Skeletal muscle tissue (tissue), 4 donors: ENCODE results near the gene SCRG1. TPM values are rescaled to one million over a fixed set of nuclear protein-coding genes. Genes with fewer than 3 reads are reported as not detected.
A peak's percentile ranks its signal among the peaks of the same experiment; 100 is the strongest.

Experiments
- H3K27ac ChIP-seq: one replicate; pipeline ENCODE4 v1.7.0; 2013; ENCODE audit warnings: mild to moderate bottlenecking, low read depth, low read length, inconsistent platforms
- H3K27me3 ChIP-seq, 3 donors: one replicate each; pipeline ENCODE4 v1.7.0; 2013; ENCODE audit warnings: low read length in 3 of 3; ENCODE audit not compliant: control insufficient read depth in 3 of 3, insufficient read depth in 3 of 3
- H3K36me3 ChIP-seq, 3 donors: one replicate each; pipeline ENCODE4 v1.7.0; 2013; ENCODE audit warnings: low read length in 3 of 3; ENCODE audit not compliant: control insufficient read depth in 3 of 3, insufficient read depth in 3 of 3
- H3K4me1 ChIP-seq, 3 donors: one replicate each; pipeline ENCODE4 v1.7.0; 2013; ENCODE audit warnings: low read length in 3 of 3, mild to moderate bottlenecking in 3 of 3; ENCODE audit not compliant: control insufficient read depth in 3 of 3, insufficient read depth in 3 of 3
- H3K4me3 ChIP-seq, 3 donors: one replicate each; pipeline ENCODE4 v1.7.0; 2013; ENCODE audit warnings: low read length in 3 of 3
- H3K9ac ChIP-seq, 3 donors: one replicate each; pipeline ENCODE4 v1.7.0; 2013; ENCODE audit warnings: low read length in 3 of 3, mild to moderate bottlenecking in 3 of 3, moderate library complexity in 2 of 3, low read depth in 1 of 3
- H3K9me3 ChIP-seq, 3 donors: one replicate each; pipeline ENCODE4 v1.7.0; 2013; ENCODE audit warnings: low read length in 3 of 3; ENCODE audit not compliant: control insufficient read depth in 3 of 3
- total RNA-seq: library from RNA; depleted of rRNA; stranded (reverse); fragments of >200 nt; gene quantifications from one replicate; pipeline ENCODE4 v1.2.3, GENCODE V29; 2014
- donor health status: Osteomylitis.

Gene SCRG1
- total RNA-seq, 1 donor from 2014 or later = 1.0 TPM

GRCh38 chr4:173432430-173432829 lies 33.5 kb upstream of the SCRG1 start:
- H3K27me3 ChIP-seq = no peaks in the 10 kb centered on the region
- no peak overlapping the region for H3K27ac ChIP-seq
- no peaks in the 10 kb centered on the region for H3K4me1 ChIP-seq
- H3K4me3 ChIP-seq = no peak overlapping the region
- H3K9me3 ChIP-seq = no peaks in the 10 kb centered on the region
- no peak overlapping the region for H3K9ac ChIP-seq
- H3K36me3 ChIP-seq = no peaks in the 10 kb centered on the region

DNA sequence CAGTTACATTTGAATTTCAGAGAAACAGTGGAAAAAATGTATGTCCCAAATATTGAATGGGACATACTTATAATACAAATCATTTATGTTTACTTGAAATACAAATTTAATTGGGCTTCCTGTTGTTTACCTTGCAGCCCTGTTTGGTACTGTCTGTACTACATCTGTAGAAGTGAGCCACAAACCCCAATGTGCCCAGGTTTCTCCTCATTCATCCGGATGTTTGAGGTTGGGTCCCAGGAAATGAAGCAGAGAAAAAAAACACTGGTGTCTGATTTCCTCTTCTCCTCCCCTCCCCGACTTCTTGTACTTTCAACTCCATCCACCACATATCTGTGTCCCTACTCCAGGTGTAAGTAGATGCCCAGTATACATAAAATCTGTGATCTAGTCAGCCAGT lies 27.1 kb upstream of the SCRG1 start:
- H3K4me1 ChIP-seq = peaks cover 0 to 4% (median 0%) of the 10 kb centered on the region in 3 donors
- no peaks in the 10 kb centered on the region for H3K36me3 ChIP-seq
- no peak overlapping the region for H3K27ac ChIP-seq
- no peaks in the 10 kb centered on the region for H3K9me3 ChIP-seq
- no peak overlapping the region for H3K9ac ChIP-seq
- H3K27me3 ChIP-seq = no peaks in the 10 kb centered on the region
- no peak overlapping the region for H3K4me3 ChIP-seq

DNA sequence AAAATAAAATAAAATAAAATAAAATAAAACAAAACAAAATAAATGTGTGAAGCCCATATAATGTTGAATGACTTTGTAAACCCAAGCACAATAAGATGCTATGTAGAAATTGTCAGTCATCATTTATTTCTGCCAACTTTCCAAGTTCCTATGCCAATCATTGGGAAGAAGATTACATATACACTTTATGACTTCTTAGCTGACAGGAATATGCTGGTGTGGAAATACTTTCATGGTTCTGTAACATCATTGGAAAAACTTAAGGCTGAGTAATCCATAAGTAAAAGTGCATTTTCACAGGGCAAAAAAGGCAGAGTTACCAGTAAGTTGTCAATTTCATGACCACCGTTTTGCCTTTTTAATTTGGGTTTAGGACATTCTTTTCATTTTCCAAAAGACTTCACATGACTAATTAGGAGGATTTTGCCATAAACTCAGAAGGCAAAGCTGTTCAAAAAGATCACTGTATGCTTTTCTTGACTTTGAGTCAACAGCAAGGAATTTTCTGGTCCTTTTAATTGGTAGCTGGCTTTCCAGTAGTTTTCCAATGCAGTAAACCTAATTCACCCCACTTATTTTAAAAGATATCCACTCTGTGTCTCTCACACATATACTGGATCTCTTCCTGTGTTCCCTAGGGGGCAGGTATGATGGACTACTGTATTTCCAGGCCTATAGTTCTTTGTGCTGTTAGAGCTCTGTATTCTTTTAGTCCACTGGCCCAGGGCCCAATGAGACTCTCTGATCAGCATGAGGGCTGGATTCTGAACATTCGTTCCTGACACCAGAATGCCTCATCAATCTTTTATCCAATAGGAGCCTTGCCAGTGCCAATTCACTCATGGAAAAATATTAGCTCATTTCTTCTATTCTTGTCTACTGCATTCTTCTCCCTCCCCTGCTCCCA lies 26.2 kb upstream of the SCRG1 start:
- Histone ChIP-seq H3K9me3 (no peaks in the 10 kb centered on the region), H3K27ac (no peak overlapping the region), H3K36me3 (no peaks in the 10 kb centered on the region), H3K4me3 (no peak overlapping the region), H3K27me3 (no peaks in the 10 kb centered on the region), H3K4me1 (peaks cover 0 to 4% (median 0%) of the 10 kb centered on the region in 3 donors), H3K9ac (no peak overlapping the region)

DNA sequence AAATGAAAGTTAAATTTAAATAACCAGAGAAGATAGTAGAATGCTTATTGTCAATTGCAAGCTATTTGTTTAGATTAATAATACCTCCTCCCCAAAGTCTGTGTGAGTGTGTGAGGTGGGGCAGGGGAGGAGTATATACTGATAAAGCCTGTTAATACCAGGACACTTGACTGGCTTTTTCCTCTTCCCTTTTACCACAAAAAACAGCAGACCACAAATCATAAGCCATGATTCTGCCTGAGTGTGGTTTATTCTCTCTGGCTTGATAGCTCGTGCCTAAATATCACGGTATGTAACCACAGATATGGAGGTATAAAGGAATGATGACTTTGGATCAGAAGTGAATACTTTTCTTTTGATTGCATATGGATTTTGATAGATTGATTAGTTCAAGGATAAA lies 21.9 kb upstream of the SCRG1 start:
- no peaks in the 10 kb centered on the region for H3K36me3 ChIP-seq
- no peak overlapping the region for H3K9ac ChIP-seq
- H3K27ac ChIP-seq = no peak overlapping the region
- peaks cover 0 to 4% (median 0%) of the 10 kb centered on the region in 3 donors for H3K4me1 ChIP-seq
- H3K4me3 ChIP-seq = no peak overlapping the region
- no peaks in the 10 kb centered on the region for H3K27me3 ChIP-seq
- no peaks in the 10 kb centered on the region for H3K9me3 ChIP-seq

GRCh38 chr4:173420324-173420752 lies 21.4 kb upstream of the SCRG1 start:
- Histone ChIP-seq H3K4me3 (no peak overlapping the region), H3K27me3 (no peaks in the 10 kb centered on the region), H3K27ac (no peak overlapping the region), H3K36me3 (no peaks in the 10 kb centered on the region), H3K9ac (no peak overlapping the region), H3K9me3 (no peaks in the 10 kb centered on the region), H3K4me1 (no peaks in the 10 kb centered on the region)

DNA sequence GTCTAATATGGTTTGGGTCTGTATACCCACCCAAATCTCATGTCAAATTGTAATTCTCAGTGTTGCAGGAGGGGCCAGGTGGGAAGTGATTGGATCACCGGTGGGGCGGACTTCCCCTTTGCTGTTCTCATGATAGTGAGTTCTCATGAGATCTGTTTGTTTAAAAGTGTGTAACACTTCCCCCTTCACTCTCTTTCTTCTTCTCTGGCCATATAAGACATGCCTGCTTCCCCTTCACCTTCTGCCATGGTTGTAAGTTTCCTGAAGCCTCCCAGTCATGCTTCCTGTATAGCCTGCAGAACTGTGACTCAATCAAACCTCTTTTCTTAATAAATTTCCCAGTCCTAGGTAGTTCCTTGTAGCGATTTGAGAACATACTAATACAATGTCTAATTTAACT lies 19.7 kb upstream of the SCRG1 start:
- no peaks in the 10 kb centered on the region for H3K27me3 ChIP-seq
- H3K4me1 ChIP-seq = no peaks in the 10 kb centered on the region
- H3K9ac ChIP-seq = no peak overlapping the region
- H3K4me3 ChIP-seq = no peak overlapping the region
- H3K9me3 ChIP-seq = no peaks in the 10 kb centered on the region
- no peak overlapping the region for H3K27ac ChIP-seq
- no peaks in the 10 kb centered on the region for H3K36me3 ChIP-seq

DNA sequence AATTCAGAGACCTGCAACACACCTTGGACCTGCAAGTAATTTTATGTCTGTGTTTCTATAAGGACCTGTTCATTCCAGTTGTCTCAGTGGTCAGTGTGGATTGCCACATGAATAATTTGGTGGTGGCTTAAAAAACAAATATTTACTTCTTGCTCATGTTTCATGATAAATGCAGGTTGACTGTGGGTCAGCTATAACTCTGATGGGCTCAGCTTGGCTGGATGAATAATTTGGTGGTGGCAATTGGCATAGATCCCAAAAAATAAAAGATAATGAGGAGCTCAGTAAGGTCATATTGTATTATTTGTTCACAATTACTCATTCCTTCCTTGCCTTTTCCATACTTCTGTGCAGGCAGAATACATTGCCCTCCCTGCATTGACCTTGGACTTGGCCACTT lies 18.9 kb upstream of the SCRG1 start:
- Histone ChIP-seq H3K9ac (no peak overlapping the region), H3K27ac (no peak overlapping the region), H3K27me3 (no peaks in the 10 kb centered on the region), H3K9me3 (no peaks in the 10 kb centered on the region), H3K4me1 (no peaks in the 10 kb centered on the region), H3K4me3 (no peak overlapping the region), H3K36me3 (no peaks in the 10 kb centered on the region)

- Histone ChIP-seq H3K36me3 (no peaks in the 10 kb centered on the region), H3K9ac (no peak overlapping the region), H3K27ac (peak overlapping the region; percentile 10), H3K4me1 (no peaks in the 10 kb centered on the region), H3K4me3 (no peak overlapping the region), H3K27me3 (no peaks in the 10 kb centered on the region), H3K9me3 (no peaks in the 10 kb centered on the region)
Measured at GRCh38 chr4:173415885-173416653, 17.2 kb upstream of the SCRG1 start.

DNA sequence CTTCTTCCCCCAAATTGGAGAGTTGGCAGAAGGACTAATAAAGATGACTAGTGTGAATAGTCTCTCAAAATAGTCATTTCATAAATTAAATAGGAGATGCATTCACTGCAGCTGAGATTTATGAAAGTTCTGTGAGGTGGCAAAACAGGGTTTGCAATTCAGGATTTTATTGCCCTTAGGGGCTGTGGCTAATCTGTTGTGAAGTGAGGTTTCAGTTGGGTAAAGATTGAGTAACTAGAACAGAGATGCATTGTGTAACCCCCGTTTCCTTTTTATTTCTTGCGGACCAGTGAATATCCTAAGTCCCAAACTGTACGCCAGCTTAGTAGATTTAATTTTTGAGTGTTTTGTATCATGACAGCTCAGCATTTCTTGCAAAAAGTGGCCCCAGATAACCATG lies 16.2 kb upstream of the SCRG1 start:
- no peaks in the 10 kb centered on the region for H3K9me3 ChIP-seq
- H3K27me3 ChIP-seq = no peaks in the 10 kb centered on the region
- no peaks in the 10 kb centered on the region for H3K4me1 ChIP-seq
- no peak overlapping the region for H3K4me3 ChIP-seq
- H3K9ac ChIP-seq = no peak overlapping the region
- peaks cover 0 to under 1% (median 0%) of the 10 kb centered on the region in 3 donors for H3K36me3 ChIP-seq
- H3K27ac ChIP-seq = no peak overlapping the region

DNA sequence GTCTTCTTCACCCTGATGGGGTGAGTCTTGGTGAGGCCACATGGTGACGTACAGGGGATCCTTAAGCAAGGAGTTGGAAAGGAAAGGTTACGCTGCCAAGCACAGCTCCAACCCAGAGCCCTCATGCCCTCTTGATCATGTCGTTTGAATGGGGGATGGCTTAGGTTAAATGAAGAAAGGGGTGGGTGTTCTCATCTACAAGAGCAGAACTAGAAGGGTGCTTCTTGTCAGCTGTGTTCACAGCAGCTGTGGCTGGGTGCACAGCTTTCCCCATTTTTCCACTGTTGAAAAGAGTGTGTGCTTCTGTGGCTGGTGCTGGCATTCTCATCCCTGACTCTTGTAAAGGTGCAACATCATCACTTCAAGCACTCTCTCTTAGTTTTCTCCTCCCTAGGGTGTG lies 15.5 kb upstream of the SCRG1 start:
- H3K9me3 ChIP-seq = no peaks in the 10 kb centered on the region
- H3K27me3 ChIP-seq = no peaks in the 10 kb centered on the region
- H3K9ac ChIP-seq = no peak overlapping the region
- H3K36me3 ChIP-seq = peaks cover 0 to 3% (median 0%) of the 10 kb centered on the region in 3 donors
- H3K4me3 ChIP-seq = no peak overlapping the region
- H3K27ac ChIP-seq = no peak overlapping the region
- no peaks in the 10 kb centered on the region for H3K4me1 ChIP-seq
